Transverse colon (tissue), 4 donors: ENCODE results near the gene GALNT9. TPM values are rescaled to one million over a fixed set of nuclear protein-coding genes. Genes with fewer than 3 reads are reported as not detected.

Source experiments
- DNase-seq: peaks from one replicate; pipeline ENCODE4 v3.0.0-alpha.2; 2019
- H3K27ac ChIP-seq, 4 donors: fragments of 200-600 bp; sonication (generic); 2 replicates each; pipeline ENCODE4 v1.5.1; 2016 to 2018; ENCODE audit warnings: inconsistent platforms in 4 of 4
- H3K27me3 ChIP-seq: fragments of 200-600 bp; sonication (generic); 2 replicates; pipeline ENCODE4 v1.5.1; 2017; ENCODE audit warnings: inconsistent platforms
- H3K36me3 ChIP-seq, 4 donors: fragments of 200-600 bp; sonication (generic); 2 replicates each; pipeline ENCODE4 v1.5.1; 2017 to 2019; ENCODE audit warnings: inconsistent platforms in 4 of 4
- H3K4me1 ChIP-seq, 4 donors: fragments of 200-600 bp; sonication (generic); 2 replicates each; pipeline ENCODE4 v1.5.1; 2017 to 2020; ENCODE audit warnings: inconsistent platforms in 4 of 4
- H3K4me3 ChIP-seq, 4 donors: fragments of 200-600 bp; sonication (generic); 1 replicate in 1 of 4; 2 replicates in 3 of 4; pipeline versions ENCODE4 v1.5.1 to v1.6.1; 2017 to 2019; ENCODE audit warnings: inconsistent platforms in 4 of 4
- H3K9me3 ChIP-seq, 2 donors: fragments of 200-600 bp; sonication (generic); 2 replicates each; pipeline ENCODE4 v1.5.1; 2017 to 2019; ENCODE audit warnings: inconsistent platforms in 2 of 2
- CTCF ChIP-seq, 5 experiments: fragments of 200-600 bp in 3 of 5; fragments of 450-650 bp in 2 of 5; sonication (generic) in 3 of 5; IDR thresholded peaks; 1 replicate in 2 of 5; 2 replicates in 3 of 5; pipeline ENCODE4 v1.5.1; 2016 to 2017; ENCODE audit warnings: antibody characterized with exemption in 5 of 5, inconsistent platforms in 3 of 5, mild to moderate bottlenecking in 2 of 5, moderate library complexity in 1 of 5
- EP300 ChIP-seq: sonication (generic); formaldehyde crosslinking; IDR thresholded peaks from one replicate; pipeline ENCODE4 v1.6.1; 2017; ENCODE audit warnings: antibody characterized with exemption, low read depth
- POLR2A ChIP-seq: fragments of 450-650 bp; IDR thresholded peaks from one replicate; pipeline ENCODE4 v1.6.1; 2016; ENCODE audit warnings: antibody characterized with exemption, mild to moderate bottlenecking, moderate library complexity
- POLR2AphosphoS5 ChIP-seq, 3 donors: sonication (generic); formaldehyde crosslinking; IDR thresholded peaks; one replicate each; pipeline ENCODE4 v1.6.1; 2016; ENCODE audit warnings: antibody characterized with exemption in 3 of 3
- WGBS, 2 donors: methylation state at CpG; one replicate each; pipeline ENCODE4 v1.1.5; 2018; ENCODE audit warnings: low coverage in 1 of 2; 5-methylcytosine and 5-hydroxymethylcytosine counted together
- in situ Hi-C, 4 donors: fragments of 200-750 bp; cut with MboI; loops; one replicate each; pipeline versions ENCODE4 v1.15.0 to v1.15.1; 2017; ENCODE audit warnings: low sequenced_read_pairs in 3 of 4, low pct_ligation_motif_present in 1 of 4, low pct_unique_long_range_greater_than_20kb in 1 of 4
- intact Hi-C: fragments of 100-400 bp; cut with DNase I; formaldehyde crosslinking; loops from one replicate; pipeline ENCODE4 v1.15.1; 2023; ENCODE audit warnings: low total_unique reads
- total RNA-seq, 4 donors: library from RNA; depleted of rRNA; stranded (reverse); fragments of >200 nt; gene quantifications; one replicate each; pipeline ENCODE4 v1.1.0, GENCODE V29; 2016

Gene GALNT9
- total RNA-seq, 4 donors from 2014 or later, result 0.82 to 4.5 TPM; not detected in 2

- 64 to 80% methylated on average over 2 to 5 of the region's 10 CpGs for WGBS, 2 donors
- peaks cover 0 to 14% (median 10%) of the 10 kb centered on the region in 4 donors for H3K4me1 ChIP-seq
- in situ Hi-C loops, result no loop called here
- H3K9me3 ChIP-seq, result peaks cover 0 to 3% of the 10 kb centered on the region in 2 donors
- H3K36me3 ChIP-seq, result no peaks in the 10 kb centered on the region
- intact Hi-C loops, result no loop called here
- no peak for DNase-seq
- no peak overlapping the region for H3K4me3 ChIP-seq
- TF ChIP-seq POLR2A (no peak), CTCF (IDR thresholded peaks at IDR 0.05) (no peak), EP300 (no peak), POLR2AphosphoS5 (IDR thresholded peaks at IDR 0.05) (no peak)
- H3K27ac ChIP-seq, result no peak overlapping the region
- H3K27me3 ChIP-seq, result peaks cover 8% of the 10 kb centered on the region
Measured at GRCh38 chr12:132194056-132194455, 135.3 kb downstream of the GALNT9 start.

- intact Hi-C loops (no loop called here), in situ Hi-C loops (no loop called here)
- Histone ChIP-seq H3K4me1 (peaks cover 0 to 17% (median 13%) of the 10 kb centered on the region in 4 donors), H3K27ac (no peak overlapping the region), H3K9me3 (peaks cover 0 to 3% of the 10 kb centered on the region in 2 donors), H3K27me3 (peaks cover 21% of the 10 kb centered on the region), H3K36me3 (no peaks in the 10 kb centered on the region), H3K4me3 (no peak overlapping the region)
- TF ChIP-seq EP300, result no peak
- TF ChIP-seq POLR2AphosphoS5 (IDR thresholded peaks at IDR 0.05), result no peak
- no peak for TF ChIP-seq POLR2A
- TF ChIP-seq CTCF (IDR thresholded peaks at IDR 0.05), result no peak
- 80 to 81% methylated on average over 6 to 31 of the region's 31 CpGs for WGBS, 2 donors
- no peak for DNase-seq
Measured at GRCh38 chr12:132191715-132192553, 137.5 kb downstream of the GALNT9 start.

GRCh38 chr12:132190834-132191500 lies 138.4 kb downstream of the GALNT9 start:
- intact Hi-C loops (no loop called here), in situ Hi-C loops (no loop called here)
- Histone ChIP-seq H3K27me3 (peaks cover 26% of the 10 kb centered on the region), H3K4me3 (no peak overlapping the region), H3K4me1 (peaks cover 0 to 17% (median 13%) of the 10 kb centered on the region in 4 donors), H3K9me3 (peaks cover 0 to 3% of the 10 kb centered on the region in 2 donors), H3K27ac (no peak overlapping the region), H3K36me3 (no peaks in the 10 kb centered on the region)
- 63 to 74% methylated on average over 8 to 30 of the region's 30 CpGs for WGBS, 2 donors
- DNase-seq, result no peak
- TF ChIP-seq EP300, result no peak

- peaks cover 31% of the 10 kb centered on the region for H3K27me3 ChIP-seq
- intact Hi-C loops, result no loop called here
- 0 to 30% methylated on average over 2 to 32 of the region's 59 CpGs for whole genome bisulfite sequencing, 2 donors
Measured at GRCh38 chr12:132190012-132190755, 139.2 kb downstream of the GALNT9 start.

More at GRCh38 chr12:132190012-132190755, 139.2 kb downstream of the GALNT9 start:
- DNase-seq, result peak; percentile 30
- peaks cover 0 to 3% of the 10 kb centered on the region in 2 donors for H3K9me3 ChIP-seq
- H3K4me3 ChIP-seq, result peak overlapping the region; percentile 11 to 60 (median 46)
- peaks cover 0 to 17% (median 13%) of the 10 kb centered on the region in 4 donors for H3K4me1 ChIP-seq
- peak overlapping the region; percentile 63 to 83 (median 70) for H3K27ac ChIP-seq
- no peaks in the 10 kb centered on the region for H3K36me3 ChIP-seq
- in situ Hi-C loops, result no loop called here
- TF ChIP-seq POLR2A (no peak), EP300 (no peak), CTCF (IDR thresholded peaks at IDR 0.05) (peak in 2 of 5 experiments; percentile 22 to 27), POLR2AphosphoS5 (IDR thresholded peaks at IDR 0.05) (no peak)
